A673 (cell line): ENCODE measurements around the gene CLDND2. TPM values are rescaled to one million over a fixed set of nuclear protein-coding genes. Genes with fewer than 3 reads are reported as not detected.

Experiments used
- BruUV-seq: library from RNA; stranded (reverse); fragments of 400-500 nt; replicated peaks from 2 replicates; lab custom pipeline; 2021; lab: Mats Ljungman, UMichigan
- CTCF ChIA-PET: fragments of 300-600 bp; sonication (Branson Sonifier 250); formaldehyde crosslinking; loops from one replicate; lab custom pipeline; 2022; ENCODE audit warnings: antibody characterized with exemption; lab: Charles Lee
- POLR2A ChIA-PET: fragments of 300-600 bp; sonication (Branson Sonifier 250); formaldehyde crosslinking; loops from one replicate; lab custom pipeline; 2022; ENCODE audit warnings: antibody characterized with exemption; ENCODE audit not compliant: low non-redundant PET; lab: Charles Lee
- DNase-seq: peaks from one replicate; pipeline ENCODE4 v3.0.0-alpha.2; 2015; ENCODE audit warnings: low spot score
- H3K27ac ChIP-seq: fragments of 200-600 bp; sonication (generic); 2 replicates; pipeline ENCODE4 v1.5.1; 2016; ENCODE audit warnings: mixed run types, low read depth, mild to moderate bottlenecking, mixed read lengths, antibody characterized with exemption, low read length; ENCODE audit not compliant: poor library complexity, severe bottlenecking
- H3K27me3 ChIP-seq: fragments of 200-600 bp; sonication (generic); replicated peaks from 2 replicates; pipeline ENCODE4 v1.6.1; 2017; ENCODE audit warnings: mixed run types, low read depth, mild to moderate bottlenecking, mixed read lengths, antibody characterized with exemption, low read length; ENCODE audit not compliant: insufficient read depth, poor library complexity
- H3K36me3 ChIP-seq: fragments of 200-600 bp; sonication (generic); 2 replicates; pipeline ENCODE4 v1.6.1; 2016; ENCODE audit warnings: mixed run types, mild to moderate bottlenecking, mixed read lengths, antibody characterized with exemption, low read length; ENCODE audit not compliant: insufficient read depth, poor library complexity, severe bottlenecking
- H3K4me1 ChIP-seq: fragments of 200-600 bp; sonication (generic); 2 replicates; pipeline ENCODE4 v1.6.1; 2017; ENCODE audit warnings: mixed run types, mild to moderate bottlenecking, mixed read lengths, antibody characterized with exemption, low read length; ENCODE audit not compliant: insufficient read depth, poor library complexity, severe bottlenecking
- H3K4me3 ChIP-seq: fragments of 200-600 bp; sonication (generic); 2 replicates; pipeline ENCODE4 v1.5.1; 2016; ENCODE audit warnings: low read depth, mixed run types, mild to moderate bottlenecking, mixed read lengths, low read length; ENCODE audit not compliant: poor library complexity, severe bottlenecking
- H3K9me3 ChIP-seq: fragments of 200-600 bp; sonication (generic); 2 replicates; pipeline ENCODE4 v1.6.1; 2016; ENCODE audit warnings: mixed run types, low read depth, mild to moderate bottlenecking, mixed read lengths, antibody characterized with exemption, low read length; ENCODE audit not compliant: poor library complexity, severe bottlenecking
- EZH2 ChIP-seq: fragments of 200-600 bp; sonication (generic); IDR thresholded peaks from 2 replicates; pipeline ENCODE4 v1.6.1; 2017; ENCODE audit warnings: borderline replicate concordance, low read depth, mild to moderate bottlenecking, mixed read lengths, antibody characterized with exemption, low read length; ENCODE audit not compliant: poor library complexity, severe bottlenecking
- intact Hi-C: fragments of 100-400 bp; cut with micrococcal nuclease; formaldehyde crosslinking; loops from one replicate; pipeline ENCODE4 v1.10.0; 2022; ENCODE audit not compliant: unreplicated experiment
- total RNA-seq: library from RNA; stranded (reverse); gene quantifications from 2 replicates; pipeline ENCODE4 v1.2.3, GENCODE V29; 2021
- TF ChIP-seq, protein P1 (sequence below): fragments of 300-800, 200-600 bp; sonication (generic); conservative IDR thresholded peaks from 2 replicates; pipeline ENCODE4 v1.5.1; 2017; ENCODE audit warnings: low read depth, mild to moderate bottlenecking, antibody characterized with exemption, low read length, moderate library complexity, mixed read lengths

The CLDND2 gene
- total RNA-seq, 1 experiment from 2014 or later = not detected

DNA sequence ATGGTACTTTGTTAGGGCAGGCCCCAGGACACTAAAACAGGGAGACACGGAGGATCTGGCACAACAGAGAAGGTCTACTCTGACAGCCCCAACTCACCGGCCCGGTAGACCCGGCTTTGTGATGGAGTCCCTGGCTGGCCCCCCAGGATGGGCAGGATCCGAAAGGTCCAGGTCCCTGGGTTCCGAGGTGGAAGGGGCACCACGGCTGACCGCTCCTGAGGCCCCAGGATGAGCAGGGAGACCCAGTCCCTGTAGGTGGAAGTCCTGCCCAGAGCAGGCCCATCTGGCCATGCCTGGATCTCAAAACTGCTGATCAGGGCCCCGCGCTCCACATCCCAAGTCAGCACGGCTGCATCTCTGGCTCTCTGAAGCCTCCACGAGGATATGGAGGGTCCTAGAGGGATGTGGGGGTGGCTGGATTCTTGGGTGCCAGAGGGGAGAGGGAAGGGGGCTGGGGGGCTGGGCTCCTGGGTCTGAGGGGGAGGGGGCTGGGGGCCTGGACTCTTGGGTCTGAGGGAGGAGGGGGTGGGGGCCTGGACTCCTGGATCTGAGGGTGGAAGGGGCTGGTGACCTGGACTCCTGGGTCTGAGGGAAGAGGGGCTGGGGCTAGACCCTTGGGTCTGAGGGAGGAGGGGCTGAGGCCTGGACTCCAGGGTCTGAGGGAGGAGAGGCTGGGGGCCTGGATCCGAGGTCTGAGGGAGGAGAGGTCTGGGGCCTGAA lies 31.5 kb downstream of the CLDND2 start:
- H3K27ac ChIP-seq = no peak overlapping the region
- no peak overlapping the region for H3K4me3 ChIP-seq
- BruUV-seq = no TSS peak
- no peaks in the 10 kb centered on the region for H3K27me3 ChIP-seq
- ChIA-PET POLR2A (no interaction called here), CTCF (interaction anchor here (0.7 kb wide), 1 partner anchor 323 kb away, joined by 3 read pairs; no protein-coding TSS in a partner anchor)
- no peak for DNase-seq
- no peaks in the 10 kb centered on the region for H3K36me3 ChIP-seq
- intact Hi-C loops = loop anchor here (5.0 to 10.0 kb wide), 2 partner anchors 60 to 328 kb away; no protein-coding TSS in a partner anchor
- no peak for TF ChIP-seq EZH2
- TF ChIP-seq, protein P1, sequence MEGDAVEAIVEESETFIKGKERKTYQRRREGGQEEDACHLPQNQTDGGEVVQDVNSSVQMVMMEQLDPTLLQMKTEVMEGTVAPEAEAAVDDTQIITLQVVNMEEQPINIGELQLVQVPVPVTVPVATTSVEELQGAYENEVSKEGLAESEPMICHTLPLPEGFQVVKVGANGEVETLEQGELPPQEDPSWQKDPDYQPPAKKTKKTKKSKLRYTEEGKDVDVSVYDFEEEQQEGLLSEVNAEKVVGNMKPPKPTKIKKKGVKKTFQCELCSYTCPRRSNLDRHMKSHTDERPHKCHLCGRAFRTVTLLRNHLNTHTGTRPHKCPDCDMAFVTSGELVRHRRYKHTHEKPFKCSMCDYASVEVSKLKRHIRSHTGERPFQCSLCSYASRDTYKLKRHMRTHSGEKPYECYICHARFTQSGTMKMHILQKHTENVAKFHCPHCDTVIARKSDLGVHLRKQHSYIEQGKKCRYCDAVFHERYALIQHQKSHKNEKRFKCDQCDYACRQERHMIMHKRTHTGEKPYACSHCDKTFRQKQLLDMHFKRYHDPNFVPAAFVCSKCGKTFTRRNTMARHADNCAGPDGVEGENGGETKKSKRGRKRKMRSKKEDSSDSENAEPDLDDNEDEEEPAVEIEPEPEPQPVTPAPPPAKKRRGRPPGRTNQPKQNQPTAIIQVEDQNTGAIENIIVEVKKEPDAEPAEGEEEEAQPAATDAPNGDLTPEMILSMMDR = no peak
- no peaks in the 10 kb centered on the region for H3K9me3 ChIP-seq
- peaks cover 8% of the 10 kb centered on the region for H3K4me1 ChIP-seq

DNA sequence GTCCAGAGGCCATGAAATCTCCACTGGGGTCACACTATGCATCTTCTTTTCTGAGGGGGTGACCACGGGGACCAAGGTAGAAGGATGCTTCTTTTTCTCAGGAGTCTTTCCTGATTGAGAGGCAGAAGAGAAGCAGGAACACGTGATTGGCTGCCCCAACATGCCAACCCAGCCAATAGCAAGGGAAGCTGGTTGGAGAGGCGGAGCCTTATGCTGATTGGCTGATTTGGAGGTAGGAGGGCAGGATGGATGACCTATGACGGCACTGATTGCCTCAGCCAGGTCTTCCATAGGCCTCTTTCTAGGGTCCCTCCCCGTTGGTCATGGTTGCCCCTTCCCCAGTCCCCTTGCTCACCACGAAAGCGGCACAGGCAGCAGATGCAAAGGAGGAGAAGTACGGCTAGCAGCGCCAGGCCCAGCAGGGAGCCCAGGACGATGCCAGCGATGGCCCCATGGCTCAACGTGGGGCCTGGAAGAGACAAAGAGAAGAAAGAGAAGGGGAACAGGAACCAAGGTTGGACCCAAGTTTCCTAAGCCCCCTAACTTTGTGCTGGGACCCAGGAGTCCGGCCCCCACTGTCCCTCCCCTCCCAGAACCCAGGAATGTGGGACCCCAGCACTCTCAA lies 34.9 kb downstream of the CLDND2 start:
- POLR2A ChIA-PET = no interaction called here
- Histone ChIP-seq H3K4me1 (no peaks in the 10 kb centered on the region), H3K4me3 (no peak overlapping the region), H3K27me3 (no peaks in the 10 kb centered on the region), H3K27ac (no peak overlapping the region), H3K9me3 (no peaks in the 10 kb centered on the region), H3K36me3 (no peaks in the 10 kb centered on the region)
- CTCF ChIA-PET = interaction anchor here (0.6 kb wide), 1 partner anchor 1468 kb away, joined by 15 read pairs; no protein-coding TSS in a partner anchor
- intact Hi-C loops = loop anchor here (10.0 kb wide), 1 partner anchor 331 kb away; no protein-coding TSS in a partner anchor
- DNase-seq = peak; percentile 25
- TF ChIP-seq EZH2 = no peak
- TF ChIP-seq, protein P1 = no peak
- no TSS peak for BruUV-seq

DNA sequence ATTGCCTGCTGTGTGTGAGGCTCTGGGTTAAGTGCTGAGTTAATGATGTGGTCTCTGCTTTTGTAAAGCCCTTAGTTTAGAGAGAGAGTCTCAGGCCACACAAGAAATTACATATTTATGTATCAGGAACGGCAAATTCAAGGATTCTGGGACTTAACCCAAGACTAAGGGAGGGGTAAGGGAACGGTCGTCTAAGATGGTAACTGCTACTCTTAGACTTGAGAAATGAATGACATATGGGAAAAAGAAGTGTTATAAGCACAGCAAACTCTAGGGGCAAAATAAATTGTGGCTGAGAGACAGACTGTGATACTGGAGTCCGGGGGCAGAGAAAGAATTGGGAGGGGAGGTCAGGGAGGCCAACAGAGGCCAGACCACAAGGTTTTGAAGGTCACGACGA lies 37.1 kb downstream of the CLDND2 start:
- H3K4me1 ChIP-seq = no peaks in the 10 kb centered on the region
- H3K4me3 ChIP-seq = no peak overlapping the region
- no TSS peak for BruUV-seq
- TF ChIP-seq, protein P1 = no peak
- no peak for TF ChIP-seq EZH2
- peaks cover 8% of the 10 kb centered on the region for H3K27me3 ChIP-seq
- no peaks in the 10 kb centered on the region for H3K36me3 ChIP-seq
- ChIA-PET CTCF (interaction anchor here (1.1 kb wide), 1 partner anchor 34 kb away, joined by 3 read pairs; no protein-coding TSS in a partner anchor), POLR2A (no interaction called here)
- H3K27ac ChIP-seq = no peak overlapping the region
- intact Hi-C loops = loop anchor here (10.0 kb wide), 1 partner anchor 333 kb away; no protein-coding TSS in a partner anchor
- DNase-seq = no peak
- H3K9me3 ChIP-seq = no peaks in the 10 kb centered on the region
